Stimulated activated CD8-positive, alpha-beta memory T cell treated with anti-CD3 and anti-CD28 coated beads, Interleukin-12 subunit alpha, Interleukin-12 subunit beta, amount 100 ng/mL, for 24 hours (primary cell): ENCODE data around the gene TGFBR3.
"Not testable (repeated sequence)": the region's sequence is repeated elsewhere in the genome, so short reads cannot be mapped to it uniquely, and the experiment has no call there.

Source experiments
- DNase-seq: peaks from one replicate; pipeline ENCODE4 v3.0.0-alpha.2; 2020; ENCODE audit errors: extremely low read depth

Gene TGFBR3

DNA sequence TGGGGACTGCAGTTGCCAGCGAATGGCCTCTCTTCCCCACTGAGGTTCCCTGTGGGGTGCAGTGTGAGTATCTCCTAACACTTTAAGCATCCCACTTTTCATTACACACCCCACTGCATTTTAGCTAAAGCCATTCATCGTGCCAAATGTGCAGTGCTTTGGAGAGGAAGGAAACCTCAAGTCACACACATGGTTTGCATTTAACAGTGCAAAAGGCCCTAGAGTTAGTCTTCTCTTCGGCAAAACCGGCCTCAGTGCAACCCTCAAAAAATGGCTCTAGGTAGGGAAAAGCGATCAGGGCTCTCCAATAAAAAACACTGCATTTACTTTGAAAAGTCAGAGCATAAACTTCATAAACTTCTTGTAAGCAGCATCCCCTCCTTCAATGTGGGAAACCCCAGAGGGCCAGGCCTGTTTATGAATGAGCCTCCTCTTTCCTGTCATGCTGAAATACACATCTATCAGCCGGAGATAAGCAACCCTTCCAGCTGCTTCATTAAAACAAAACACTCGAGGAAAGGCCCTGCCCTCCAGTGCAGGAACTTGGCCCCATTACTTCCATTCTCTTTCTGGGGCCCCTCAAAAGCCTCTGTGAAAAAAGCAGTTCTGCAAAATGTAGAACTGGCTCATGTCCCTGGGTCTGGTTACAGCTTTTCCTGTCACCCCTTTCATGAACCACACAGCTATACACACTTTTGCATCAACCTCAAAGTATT lies 201.3 kb downstream of the TGFBR3 start:
- DNase-seq: no peak

DNA sequence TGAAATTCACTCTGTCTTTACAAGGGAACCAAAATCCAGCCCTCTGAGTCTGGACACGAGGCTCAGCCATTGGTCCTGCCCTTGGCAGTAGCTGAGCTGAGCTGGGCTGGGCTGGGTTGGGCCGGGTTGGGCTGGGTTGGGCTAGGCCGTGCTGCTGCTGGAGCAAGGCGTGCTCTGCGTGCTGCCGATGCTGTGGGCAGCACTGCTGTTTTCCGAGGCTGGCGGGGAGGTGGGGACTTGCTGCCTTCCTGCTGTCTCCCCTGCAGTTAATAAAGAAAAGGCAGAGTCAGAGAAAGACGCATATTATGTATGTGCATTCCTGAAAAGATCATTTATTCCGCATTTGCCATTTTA lies 202.4 kb downstream of the TGFBR3 start:
- DNase-seq: no peak

DNA sequence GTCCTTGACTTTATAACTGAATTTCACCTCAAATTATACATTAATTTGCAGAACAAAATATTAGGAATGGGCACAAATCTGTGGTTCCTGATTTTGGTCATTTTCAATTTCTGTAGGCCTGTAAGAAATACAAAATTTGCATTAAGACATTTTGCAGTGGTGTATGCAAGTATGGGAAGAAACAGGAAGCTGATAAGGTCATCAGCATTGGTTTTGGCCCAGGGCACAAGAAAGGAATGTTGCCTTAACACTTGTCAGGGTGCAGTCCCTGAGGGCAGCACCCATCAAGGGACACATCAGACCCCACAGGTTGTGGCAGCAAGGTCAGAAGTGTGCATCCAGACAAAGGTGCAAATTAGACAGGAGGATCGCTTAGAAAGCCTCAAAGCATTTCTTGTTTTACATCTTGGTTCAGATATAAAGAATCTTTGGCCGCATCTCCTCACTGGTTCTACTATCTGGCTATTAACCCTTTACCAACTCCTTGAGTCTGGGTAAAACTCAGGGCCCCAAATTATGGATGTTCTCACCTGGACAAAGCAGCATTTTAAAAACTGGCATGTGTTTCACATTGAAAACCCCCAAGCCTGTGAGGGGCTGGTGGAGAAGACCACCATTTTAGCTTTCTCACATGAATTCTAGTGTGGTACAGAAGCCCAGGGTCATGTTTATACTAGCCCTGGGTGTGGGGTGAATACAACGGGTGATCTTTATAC lies 202.9 kb downstream of the TGFBR3 start:
- DNase-seq: no peak

DNA sequence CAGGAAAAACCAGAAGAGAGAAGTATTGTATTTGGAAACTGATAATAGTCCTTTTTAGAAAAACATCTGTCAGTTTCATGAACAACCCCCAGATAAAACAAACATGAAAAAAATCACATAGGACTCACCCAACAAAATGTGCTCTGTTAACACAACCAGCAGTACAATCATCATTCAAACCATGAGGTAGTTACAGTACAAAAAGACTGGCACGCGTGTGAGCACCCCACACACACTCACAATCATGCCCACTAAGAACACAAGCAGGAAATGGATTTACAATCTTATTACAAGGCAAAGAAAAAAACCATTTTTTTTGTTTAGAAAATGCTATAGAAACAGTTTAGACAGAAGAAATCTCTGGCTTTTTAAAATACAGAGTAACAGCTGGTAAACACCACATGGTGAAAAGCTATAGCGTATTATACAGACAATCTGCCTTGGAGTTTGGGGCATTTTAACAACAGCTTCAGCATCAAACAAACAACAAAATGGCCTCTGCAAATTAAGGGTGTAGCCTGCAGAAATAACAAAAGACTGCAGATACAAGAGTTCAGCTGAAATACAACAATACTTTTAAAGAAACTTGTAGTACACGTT lies 205.3 kb downstream of the TGFBR3 start:
- no peak for DNase-seq

DNA sequence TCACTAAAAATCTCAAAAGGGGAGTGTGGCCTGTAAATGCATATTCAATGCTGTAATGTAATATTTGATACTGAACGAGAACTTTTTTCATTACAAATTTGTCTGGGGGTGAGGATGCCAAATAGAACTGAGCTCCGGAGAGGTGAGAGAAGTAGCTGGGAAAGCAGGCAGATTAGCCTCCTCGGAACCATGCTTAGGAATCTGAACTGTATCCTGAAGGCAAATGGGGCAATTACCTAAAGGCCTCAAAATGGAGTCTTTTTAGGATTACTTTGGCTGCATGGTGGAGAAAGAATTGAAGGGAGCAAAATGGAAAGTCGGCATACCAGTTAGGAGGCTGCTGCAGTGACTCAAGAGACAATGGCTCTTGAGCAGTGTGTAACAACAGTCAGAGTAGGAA lies 206.5 kb downstream of the TGFBR3 start:
- DNase-seq: no peak

DNA sequence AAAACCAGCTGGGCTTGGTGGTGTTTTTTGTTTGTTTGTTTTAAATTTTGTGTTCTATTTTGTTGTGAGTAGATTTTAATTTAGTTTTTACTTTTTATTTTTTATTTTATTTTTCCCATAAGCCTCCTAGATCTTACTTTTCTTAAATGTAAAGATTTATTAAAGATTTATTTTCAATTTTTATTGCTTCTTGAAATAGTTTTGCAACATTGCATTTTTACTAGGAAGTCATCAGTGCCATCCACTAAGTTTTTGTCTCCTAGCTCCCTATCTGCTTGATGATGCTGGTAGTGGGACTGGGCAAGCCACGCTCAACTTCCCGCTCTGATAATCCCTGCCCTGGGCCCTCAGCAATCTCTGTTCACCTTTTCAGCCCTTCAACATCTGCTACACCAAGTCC lies 209.9 kb downstream of the TGFBR3 start:
- no peak for DNase-seq

DNA sequence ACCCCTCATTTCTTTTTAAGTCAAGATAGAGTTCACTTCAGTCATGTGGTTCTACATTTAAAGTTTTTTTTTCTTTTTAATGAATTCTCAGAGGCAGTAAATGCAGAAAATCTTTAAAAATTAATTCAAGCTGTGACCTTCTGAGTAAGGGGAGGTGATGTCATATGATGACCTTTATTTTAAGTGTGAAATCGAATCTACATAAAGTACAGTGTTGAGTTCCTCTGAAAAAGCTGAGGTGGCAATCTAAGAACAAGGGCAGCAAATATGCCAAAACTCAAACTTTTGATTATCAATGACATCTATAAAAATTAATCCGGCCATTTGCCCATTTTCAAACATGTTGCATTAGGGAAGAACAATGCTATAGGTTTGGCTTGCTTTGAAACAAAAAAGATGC lies 211.8 kb downstream of the TGFBR3 start:
- DNase-seq: no peak

DNA sequence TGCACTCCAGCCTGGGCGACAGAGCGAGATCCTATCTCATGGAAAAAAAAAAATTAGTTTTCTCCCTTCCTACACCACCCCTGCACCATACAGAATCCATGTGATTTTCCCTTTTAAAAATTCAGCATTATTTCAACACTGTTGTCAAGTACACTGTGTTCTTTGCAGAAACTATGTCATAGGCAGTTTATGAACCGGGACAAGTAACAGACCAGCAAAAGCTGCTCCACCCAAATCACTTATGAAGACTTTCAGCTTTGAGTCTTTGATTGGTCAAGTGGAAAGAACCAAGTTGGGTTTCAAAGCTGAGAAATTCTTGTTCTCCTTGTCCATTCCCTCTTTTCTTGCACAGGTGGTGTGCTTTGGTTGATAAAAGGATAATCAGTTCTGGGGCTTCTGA lies 212.3 kb downstream of the TGFBR3 start:
- no peak for DNase-seq

DNA sequence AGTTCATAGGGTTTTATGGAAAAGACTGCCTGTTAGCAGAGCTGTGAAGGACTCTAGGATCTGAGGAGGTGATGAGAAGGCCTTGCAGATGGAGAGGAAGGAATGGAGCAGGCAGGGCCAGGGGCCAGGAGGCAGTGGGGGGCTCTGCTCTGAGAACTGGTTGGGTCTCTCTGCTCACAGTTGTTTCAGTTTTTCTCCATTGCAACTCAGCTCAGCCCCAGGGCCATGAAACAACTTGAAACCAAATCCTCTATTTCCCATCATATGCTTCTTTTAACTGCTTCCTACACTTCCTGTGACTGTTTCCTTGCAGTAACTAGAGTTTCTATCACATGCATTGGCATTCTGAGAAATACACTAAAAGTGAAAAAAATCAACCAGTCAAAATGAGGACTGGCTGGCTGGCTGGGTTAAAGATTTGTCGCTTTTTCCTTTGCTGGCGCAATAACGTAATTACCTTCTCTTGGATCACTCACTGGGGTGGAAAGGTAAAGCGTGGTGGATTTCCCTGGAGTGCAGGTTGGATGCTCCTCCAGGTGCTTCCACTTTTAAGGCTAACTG lies 213.3 kb downstream of the TGFBR3 start:
- no peak for DNase-seq

DNA sequence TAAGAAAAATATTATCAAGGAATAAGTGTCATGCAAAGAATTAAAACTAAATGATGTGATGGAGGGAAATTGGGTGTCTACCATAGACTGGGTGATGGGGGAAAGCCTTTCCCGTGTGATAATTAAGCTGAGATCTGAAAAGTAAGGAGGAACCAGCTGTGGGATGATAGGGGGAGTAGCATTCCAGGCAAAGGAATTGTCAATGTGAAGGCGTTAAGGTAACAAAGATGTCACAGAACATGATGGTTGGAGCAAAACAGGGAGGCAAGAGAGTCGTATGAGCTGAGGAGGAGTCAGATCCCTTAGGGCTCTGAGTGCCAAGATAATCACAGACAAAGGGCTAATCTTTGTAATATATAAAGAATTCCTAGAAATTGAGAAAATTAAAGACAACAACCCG lies 215.2 kb downstream of the TGFBR3 start:
- no peak for DNase-seq

DNA sequence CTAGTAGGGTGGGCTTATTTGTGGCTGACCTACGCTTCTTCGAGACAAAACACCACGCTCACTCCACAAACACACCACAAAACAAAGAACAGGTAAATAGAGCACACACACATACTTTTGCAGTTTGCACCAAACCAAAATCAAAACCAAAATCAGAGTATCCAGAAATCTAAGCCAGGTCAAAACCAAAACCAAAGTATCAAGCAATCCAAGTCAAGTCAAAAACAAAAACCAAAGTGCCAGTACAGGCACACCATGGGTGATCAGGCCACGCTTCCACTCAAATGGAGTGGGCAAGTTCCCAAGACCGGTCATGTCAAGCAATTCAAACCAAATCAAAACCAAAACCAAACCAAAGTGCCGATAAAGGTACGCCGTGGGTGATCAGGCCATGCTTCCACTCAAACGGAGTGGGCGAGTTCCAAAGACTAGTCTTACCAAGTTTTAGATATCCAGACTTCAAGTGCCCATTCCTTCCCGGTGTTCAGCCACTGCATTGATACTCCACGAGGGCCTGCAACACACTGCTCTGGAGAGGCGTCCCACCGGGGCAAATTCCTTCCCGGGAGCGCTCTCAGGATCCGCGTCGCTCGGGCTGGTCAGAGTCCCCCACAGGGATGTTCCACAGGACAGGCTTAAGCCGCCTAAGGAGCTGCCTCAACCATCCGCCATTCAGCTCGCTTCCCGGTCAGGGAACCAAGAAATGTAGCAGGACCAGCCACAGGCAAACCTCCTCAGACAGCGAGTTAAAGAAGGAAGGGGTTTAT lies 216.2 kb downstream of the TGFBR3 start:
- no peak for DNase-seq

DNA sequence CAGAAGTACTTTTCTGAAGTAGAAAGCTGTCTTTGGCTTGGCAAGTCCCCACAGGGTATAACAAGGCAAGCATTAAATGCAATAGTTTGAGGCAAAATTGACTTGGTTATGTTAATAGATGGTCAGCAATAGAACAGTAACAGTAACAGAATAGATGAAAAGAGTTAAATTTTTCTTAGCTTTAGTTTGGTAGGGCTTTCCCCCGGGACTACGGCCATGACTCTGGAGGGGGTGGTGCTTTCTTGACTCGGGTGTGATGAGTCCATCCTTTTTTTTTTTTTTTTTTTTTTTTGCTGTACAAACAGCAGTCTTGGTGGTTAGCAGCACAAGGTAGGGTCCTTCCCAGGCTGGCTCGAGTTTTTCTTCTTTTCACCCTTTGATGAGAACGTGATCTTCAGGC lies 219.3 kb downstream of the TGFBR3 start:
- not testable (repeated sequence) for DNase-seq

DNA sequence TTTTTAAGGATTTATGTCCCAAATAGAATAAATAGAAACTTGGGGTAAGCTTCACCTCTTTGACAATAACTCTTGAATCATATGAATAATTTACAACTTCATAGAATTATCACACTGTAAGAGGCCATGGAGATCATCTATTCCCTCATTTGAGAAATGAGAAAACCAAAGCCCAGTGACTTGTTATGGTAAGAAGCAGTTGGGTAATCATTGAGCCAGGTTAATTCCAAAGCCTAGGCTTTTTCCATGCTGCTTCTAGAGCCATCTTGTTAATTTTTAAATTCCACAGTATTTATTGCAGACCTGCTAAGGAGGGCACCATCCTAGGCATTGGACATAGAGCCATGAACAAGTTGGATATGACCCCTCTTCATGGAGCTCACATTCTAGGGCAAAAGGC lies 224.8 kb downstream of the TGFBR3 start:
- no peak for DNase-seq

DNA sequence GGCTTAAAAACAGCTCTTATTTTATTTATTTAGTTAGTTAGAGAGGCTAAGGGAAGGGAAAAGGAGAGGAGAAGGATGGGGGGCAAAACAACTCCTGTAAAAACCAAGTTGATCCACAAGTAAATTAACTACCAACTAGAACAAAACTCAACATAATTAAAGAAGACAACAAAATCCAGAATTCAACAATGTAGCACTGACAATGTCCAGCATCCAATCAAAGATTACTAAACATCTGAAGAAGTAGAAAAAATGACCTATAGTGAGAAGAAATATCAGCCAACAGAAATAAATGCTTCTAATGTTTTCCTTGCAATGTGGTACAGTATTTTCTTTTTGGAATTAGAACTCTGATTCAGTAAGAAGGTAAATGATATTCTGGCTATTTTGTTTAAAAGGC lies 225.2 kb downstream of the TGFBR3 start:
- no peak for DNase-seq

DNA sequence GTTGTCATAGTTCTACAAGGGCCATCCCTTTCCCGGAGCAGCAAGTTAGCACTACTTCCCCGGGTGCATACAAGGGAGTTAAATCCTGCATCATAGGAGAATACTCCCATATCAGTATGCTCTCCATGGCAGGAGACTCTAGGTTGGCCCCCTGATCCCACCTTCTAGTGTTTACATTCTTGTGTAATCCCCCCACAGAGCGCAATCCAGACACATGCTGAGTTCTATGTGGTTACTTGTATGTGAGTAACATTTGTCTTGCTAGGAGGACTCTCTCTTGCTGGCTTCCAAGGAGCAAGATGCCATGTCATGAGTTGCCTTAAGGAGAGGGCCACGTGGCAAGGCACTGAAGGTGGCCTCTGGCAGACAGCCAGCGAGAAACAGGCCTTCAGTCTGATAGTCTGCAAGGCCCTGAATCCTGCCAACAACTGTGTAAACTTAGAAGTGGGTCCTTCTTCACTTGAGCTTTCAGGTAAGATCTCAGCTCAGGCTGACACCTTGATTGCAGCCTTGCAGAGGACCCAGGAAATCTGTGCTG lies 230.0 kb downstream of the TGFBR3 start:
- DNase-seq: no peak

DNA sequence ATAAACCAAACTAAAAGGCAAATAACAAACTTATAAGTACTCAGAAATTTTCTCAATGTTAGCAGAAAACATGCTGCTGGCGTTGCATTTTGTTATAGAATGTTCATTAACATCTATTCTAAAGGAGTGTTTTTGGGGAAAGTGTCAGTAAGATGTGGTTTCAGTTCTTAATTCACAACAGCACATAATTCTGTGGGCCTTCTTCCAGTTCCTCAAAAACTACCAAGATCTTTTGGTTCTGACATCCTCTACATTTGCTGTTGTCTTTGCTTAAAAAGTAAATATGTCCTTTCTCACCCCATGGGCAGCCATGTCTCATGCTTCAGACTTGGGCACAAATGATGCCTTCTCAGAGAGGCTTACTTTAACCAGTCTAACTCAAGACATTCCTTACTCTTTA lies 232.8 kb downstream of the TGFBR3 start:
- no peak for DNase-seq

DNA sequence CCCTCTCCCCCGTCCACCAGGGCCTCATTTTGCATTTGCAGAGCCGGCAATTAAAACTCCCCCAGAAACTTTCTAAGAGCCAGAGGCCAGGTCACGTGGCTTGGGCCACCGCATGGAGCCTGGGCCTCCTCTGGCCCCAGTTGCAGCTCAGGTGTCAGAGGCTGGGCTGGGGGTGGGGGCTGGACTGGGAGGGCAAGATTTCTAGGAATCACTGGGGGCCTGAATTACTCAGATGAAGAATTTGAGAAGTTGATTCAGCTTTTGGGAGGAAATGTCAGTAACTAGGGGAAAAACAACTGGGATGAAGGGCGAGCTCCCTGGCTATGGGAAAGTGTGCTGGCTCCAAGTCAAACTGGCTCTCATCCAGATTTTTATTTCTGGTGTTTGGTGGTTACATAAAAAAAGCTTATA lies 234.3 kb downstream of the TGFBR3 start:
- DNase-seq: no peak

DNA sequence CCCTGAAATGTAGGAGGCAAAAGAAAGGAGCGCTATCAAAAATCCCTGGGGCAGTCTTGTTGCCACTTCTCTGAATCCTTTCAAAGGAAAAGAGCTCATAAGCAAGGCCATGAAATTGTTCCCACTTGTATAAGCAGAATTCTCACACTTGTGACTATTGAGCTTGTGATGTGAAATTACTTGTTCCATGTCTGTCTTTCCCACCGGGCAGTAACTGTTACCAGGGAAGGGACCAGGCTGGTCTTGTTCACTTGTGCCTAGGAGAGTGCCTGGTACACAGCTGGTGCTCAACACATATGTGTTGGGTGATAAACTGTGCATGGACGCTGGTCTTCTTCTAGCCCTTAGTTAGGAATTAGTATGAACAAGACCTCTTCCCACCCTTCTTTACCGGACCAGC lies 234.7 kb downstream of the TGFBR3 start:
- no peak for DNase-seq

DNA sequence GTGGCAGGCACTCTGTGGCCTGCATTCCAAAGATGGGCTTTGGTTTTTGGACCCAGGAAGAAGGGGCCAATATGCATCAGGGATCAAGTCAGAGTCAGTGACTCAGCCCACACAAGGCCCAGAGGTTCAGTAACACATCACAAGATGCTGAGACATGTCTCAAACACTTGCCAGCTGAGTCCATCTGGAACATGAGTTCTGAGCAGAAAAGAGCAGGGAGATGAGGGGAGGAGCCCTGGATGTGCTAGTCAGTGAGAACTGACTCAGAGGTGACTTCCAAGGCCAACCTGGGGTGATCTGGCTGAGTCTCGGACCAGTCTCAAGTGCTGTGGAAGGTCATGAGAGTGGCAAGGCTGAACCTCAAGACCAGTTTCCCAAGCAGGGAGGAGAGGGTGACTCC lies 235.2 kb downstream of the TGFBR3 start:
- no peak for DNase-seq

DNA sequence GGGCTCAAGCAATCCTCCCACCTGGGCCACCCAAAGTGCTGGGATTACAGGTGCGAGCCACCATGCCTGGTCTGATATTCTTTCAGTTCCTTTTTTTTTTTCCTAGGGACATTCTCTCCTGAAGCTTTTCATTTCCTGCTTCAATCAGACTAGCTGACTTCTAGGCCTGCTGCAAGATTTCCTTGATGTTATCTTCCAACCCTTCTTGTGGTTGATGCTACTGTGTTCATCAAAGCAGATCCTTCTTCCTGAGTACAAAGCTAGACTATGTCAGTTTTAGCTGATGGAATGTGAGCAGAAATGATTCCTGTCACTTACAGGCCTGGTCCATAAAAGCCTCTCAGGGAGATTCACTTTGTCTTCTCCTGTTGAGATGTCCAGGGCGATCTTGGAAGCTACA lies 238.9 kb downstream of the TGFBR3 start:
- no peak for DNase-seq

DNA sequence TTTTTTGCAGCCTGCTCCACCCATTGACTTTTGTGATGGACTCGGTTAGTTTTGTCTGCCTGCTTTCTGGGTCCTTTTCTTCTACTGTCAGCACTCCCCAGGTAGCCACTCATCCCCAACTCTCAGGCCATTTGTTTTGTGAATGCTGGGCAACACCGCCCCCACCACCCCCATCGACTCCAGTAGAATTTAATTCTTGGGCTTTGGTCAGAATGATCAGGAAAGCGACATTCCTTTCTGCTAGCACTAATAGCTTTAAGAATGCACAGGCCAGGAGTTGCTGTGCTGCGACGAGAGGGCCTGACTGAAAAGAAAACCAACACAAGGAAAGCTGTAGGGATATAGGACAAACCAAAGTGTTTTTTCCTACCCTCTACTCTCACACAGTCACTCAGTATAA lies 240.9 kb downstream of the TGFBR3 start:
- no peak for DNase-seq

DNA sequence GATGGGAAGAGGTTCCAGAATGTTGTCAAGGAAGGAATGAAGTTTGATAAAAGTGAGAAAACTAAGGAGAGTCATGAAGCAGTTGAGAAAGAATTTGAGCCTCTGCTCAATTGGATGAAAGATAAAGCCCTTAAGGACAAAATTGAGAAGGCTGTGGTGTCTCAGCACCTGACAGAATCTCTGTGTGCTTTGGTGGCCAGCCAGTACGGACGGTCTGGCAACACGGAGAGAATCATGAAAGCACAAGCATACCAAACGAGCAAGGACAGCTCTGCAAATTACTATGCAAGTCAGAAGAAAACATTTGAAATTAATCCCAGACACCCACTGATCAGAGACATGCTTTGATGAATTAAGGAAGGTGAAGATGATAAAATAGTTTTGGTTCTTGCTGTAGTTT lies 242.5 kb downstream of the TGFBR3 start:
- DNase-seq: no peak
